Amygdala (tissue), 56 donors: ENCODE data around the gene SHC3.

Source experiments
- DNase-seq, 56 donors: peaks; one replicate each; lab custom pipeline; 2025; lab: John Stamatoyannopoulos, UW

The SHC3 gene

GRCh38 chr9:89187950-89188349, 9.3 kb upstream of the SHC3 start:
- DNase-seq: no peak

- DNase-seq: no peak
These were observed 8.9 kb upstream of the SHC3 start for GRCh38 chr9:89187541-89187940.

- no peak for DNase-seq
These were observed 8.3 kb upstream of the SHC3 start for GRCh38 chr9:89186960-89187359.

- DNase-seq: no peak
These were observed 7.4 kb upstream of the SHC3 start for GRCh38 chr9:89185980-89186379.

GRCh38 chr9:89183146-89183545, 4.5 kb upstream of the SHC3 start:
- no peak for DNase-seq

GRCh38 chr9:89182369-89182768, 3.8 kb upstream of the SHC3 start:
- DNase-seq: no peak

- DNase-seq: peak; percentile 35 to 96 (median 85)
These were observed 1.5 kb upstream of the SHC3 start for GRCh38 chr9:89179895-89180734.

- DNase-seq: no peak
These were observed 899 bp upstream of the SHC3 start for GRCh38 chr9:89179540-89179894.

- no peak for DNase-seq
These were observed 367 bp upstream of the SHC3 start for GRCh38 chr9:89178830-89179539.

GRCh38 chr9:89177012-89177943, 1.3 kb downstream of the SHC3 start:
- peak in 6 of 56 donors; percentile 20 to 47 (median 29) for DNase-seq

GRCh38 chr9:89175828-89176261, 2.8 kb downstream of the SHC3 start:
- peak in 2 of 56 donors; percentile 14 to 16 for DNase-seq

GRCh38 chr9:89174291-89174690, 4.3 kb downstream of the SHC3 start:
- no peak for DNase-seq

- no peak for DNase-seq
These were observed 5.5 kb downstream of the SHC3 start for GRCh38 chr9:89173072-89173471.

- no peak for DNase-seq
These were observed 6.2 kb downstream of the SHC3 start for GRCh38 chr9:89172398-89172797.

GRCh38 chr9:89171693-89172092, 6.9 kb downstream of the SHC3 start:
- peak in 4 of 56 donors; percentile 15 to 28 (median 19) for DNase-seq

GRCh38 chr9:89171231-89171630, 7.4 kb downstream of the SHC3 start:
- no peak for DNase-seq

GRCh38 chr9:89168901-89169813, 9.5 kb downstream of the SHC3 start:
- no peak for DNase-seq

- DNase-seq: no peak
These were observed 10.8 kb downstream of the SHC3 start for GRCh38 chr9:89167788-89168187.

GRCh38 chr9:89166852-89167251, 11.8 kb downstream of the SHC3 start:
- no peak for DNase-seq

- no peak for DNase-seq
These were observed 12.7 kb downstream of the SHC3 start for GRCh38 chr9:89165880-89166279.
